ENCODE measurements around the gene FHIP2A. TPM values are rescaled to one million over a fixed set of nuclear protein-coding genes. Genes with fewer than 3 reads are reported as not detected.
"Not testable (repeated sequence)": the region's sequence is repeated elsewhere in the genome, so short reads cannot be mapped to it uniquely, and the experiment has no call there.

The FHIP2A gene
- polyA plus RNA-seq, 4 donors: 30.5 to 37.7 (median 34.3) TPM

GRCh38 chr10:114855776-114856543 is 34.4 kb downstream of the FHIP2A start:
- DNase-seq (ENCODE audit: low read depth in 4 of 4, low spot score in 2 of 4): no peak

- DNase-seq (ENCODE audit: low read depth in 4 of 4, low spot score in 2 of 4): no peak
Observed at GRCh38 chr10:114856544-114857287, 35.1 kb downstream of the FHIP2A start.

- not testable (repeated sequence) for DNase-seq (ENCODE audit: low read depth in 4 of 4, low spot score in 2 of 4)
Observed at GRCh38 chr10:114857288-114857565, 35.6 kb downstream of the FHIP2A start.

GRCh38 chr10:114857922-114858629 is 36.5 kb downstream of the FHIP2A start:
- no peak for DNase-seq (ENCODE audit: low read depth in 4 of 4, low spot score in 2 of 4)

GRCh38 chr10:114859222-114859621 is 37.6 kb downstream of the FHIP2A start:
- DNase-seq (ENCODE audit: low read depth in 4 of 4, low spot score in 2 of 4): no peak

GRCh38 chr10:114862456-114862855 is 40.9 kb downstream of the FHIP2A start:
- DNase-seq (ENCODE audit: low read depth in 4 of 4, low spot score in 2 of 4): no peak

- no peak for DNase-seq (ENCODE audit: low read depth in 4 of 4, low spot score in 2 of 4)
Observed at GRCh38 chr10:114867365-114867764, 45.8 kb downstream of the FHIP2A start.

GRCh38 chr10:114868870-114869519 is 47.4 kb downstream of the FHIP2A start:
- no peak for DNase-seq (ENCODE audit: low read depth in 4 of 4, low spot score in 2 of 4)

GRCh38 chr10:114869520-114869892 is 47.9 kb downstream of the FHIP2A start:
- DNase-seq (ENCODE audit: low read depth in 4 of 4, low spot score in 2 of 4): no peak

GRCh38 chr10:114870486-114870885 is 48.9 kb downstream of the FHIP2A start:
- no peak for DNase-seq (ENCODE audit: low read depth in 4 of 4, low spot score in 2 of 4)

- DNase-seq (ENCODE audit: low read depth in 4 of 4, low spot score in 2 of 4): no peak
Observed at GRCh38 chr10:114871379-114871778, 49.8 kb downstream of the FHIP2A start.

Other genes starting within 250 kb of the FHIP2A start
- 100 to 1,000 TPM in 2 of 4 donors, 10 to 100 TPM in 2; 85.7 to 118 (median 95.5) TPM for gene ABLIM1, start 163.5 kb upstream of the FHIP2A start, polyA plus RNA-seq (ENCODE audit: insufficient read length in 4 of 4)
- 10 to 100 TPM; 34.1 to 40.7 (median 39.2) TPM for gene TRUB1, start 116.4 kb downstream of the FHIP2A start, polyA plus RNA-seq (ENCODE audit: insufficient read length in 4 of 4)

Data from left renal cortex interstitium (tissue), 4 donors.